Neutrophil (primary cell): ENCODE results near the gene REEP3.

Source experiments
- H3K27ac ChIP-seq: fragments of 200-600 bp; sonication (generic); 2 replicates; pipeline ENCODE4 v1.5.1; 2016; ENCODE audit warnings: mild to moderate bottlenecking, moderate library complexity
- H3K27me3 ChIP-seq: fragments of 200-600 bp; sonication (generic); 2 replicates; pipeline ENCODE4 v1.6.0; 2016; ENCODE audit warnings: mild to moderate bottlenecking
- H3K36me3 ChIP-seq: fragments of 200-600 bp; sonication (generic); 2 replicates; pipeline ENCODE4 v1.5.1; 2017
- H3K4me1 ChIP-seq, 2 experiments: fragments of 200-600 bp in 1 of 2; sonication (generic) in 1 of 2; 1 replicate in 1 of 2; 2 replicates in 1 of 2; pipeline versions ENCODE4 v1.5.1 to v1.6.1; 2013 to 2016; ENCODE audit warnings: low read depth in 1 of 2, low read length in 1 of 2, mild to moderate bottlenecking in 1 of 2, moderate library complexity in 1 of 2; ENCODE audit not compliant: control insufficient read depth in 1 of 2, insufficient read depth in 1 of 2
- H3K4me3 ChIP-seq, 2 experiments: fragments of 200-600 bp in 1 of 2; sonication (generic) in 1 of 2; 1 replicate in 1 of 2; 2 replicates in 1 of 2; pipeline ENCODE4 v1.5.1; 2013 to 2016; ENCODE audit warnings: low read depth in 1 of 2, low read length in 1 of 2, mild to moderate bottlenecking in 1 of 2, moderate library complexity in 1 of 2
- H3K9me3 ChIP-seq: fragments of 200-600 bp; sonication (generic); 2 replicates; pipeline ENCODE4 v1.5.1; 2016
- TF ChIP-seq, protein P1 (sequence below): fragments of 200-600 bp; sonication (generic); IDR thresholded peaks from 2 replicates; pipeline ENCODE4 v1.5.1; 2016; ENCODE audit warnings: antibody characterized with exemption

Gene REEP3

DNA sequence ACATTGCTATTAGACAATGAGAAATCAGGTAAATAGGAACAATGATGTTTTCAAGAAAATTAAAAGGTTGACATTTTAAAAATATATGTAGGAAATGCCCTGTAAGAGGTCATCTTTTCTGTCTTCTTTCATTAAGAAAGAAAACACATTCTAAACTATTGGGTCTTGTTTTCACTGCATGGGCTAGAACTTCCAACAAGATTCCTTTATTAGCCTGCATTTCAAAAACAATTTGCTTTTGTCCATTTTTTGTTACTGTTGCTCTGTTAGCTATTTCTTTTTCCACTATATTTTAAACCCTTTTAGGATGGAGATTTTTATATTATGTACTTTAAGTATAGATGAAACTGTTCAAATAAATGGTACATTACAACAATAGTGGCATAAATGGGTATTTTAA, 9.2 kb downstream of the REEP3 start:
- Histone ChIP-seq H3K27me3 (no peaks in the 10 kb centered on the region), H3K36me3 (no peaks in the 10 kb centered on the region), H3K9me3 (no peaks in the 10 kb centered on the region), H3K4me3 (no peak overlapping the region), H3K4me1 (no peaks in the 10 kb centered on the region), H3K27ac (no peak overlapping the region)
- TF ChIP-seq, protein P1, sequence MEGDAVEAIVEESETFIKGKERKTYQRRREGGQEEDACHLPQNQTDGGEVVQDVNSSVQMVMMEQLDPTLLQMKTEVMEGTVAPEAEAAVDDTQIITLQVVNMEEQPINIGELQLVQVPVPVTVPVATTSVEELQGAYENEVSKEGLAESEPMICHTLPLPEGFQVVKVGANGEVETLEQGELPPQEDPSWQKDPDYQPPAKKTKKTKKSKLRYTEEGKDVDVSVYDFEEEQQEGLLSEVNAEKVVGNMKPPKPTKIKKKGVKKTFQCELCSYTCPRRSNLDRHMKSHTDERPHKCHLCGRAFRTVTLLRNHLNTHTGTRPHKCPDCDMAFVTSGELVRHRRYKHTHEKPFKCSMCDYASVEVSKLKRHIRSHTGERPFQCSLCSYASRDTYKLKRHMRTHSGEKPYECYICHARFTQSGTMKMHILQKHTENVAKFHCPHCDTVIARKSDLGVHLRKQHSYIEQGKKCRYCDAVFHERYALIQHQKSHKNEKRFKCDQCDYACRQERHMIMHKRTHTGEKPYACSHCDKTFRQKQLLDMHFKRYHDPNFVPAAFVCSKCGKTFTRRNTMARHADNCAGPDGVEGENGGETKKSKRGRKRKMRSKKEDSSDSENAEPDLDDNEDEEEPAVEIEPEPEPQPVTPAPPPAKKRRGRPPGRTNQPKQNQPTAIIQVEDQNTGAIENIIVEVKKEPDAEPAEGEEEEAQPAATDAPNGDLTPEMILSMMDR, result no peak

DNA sequence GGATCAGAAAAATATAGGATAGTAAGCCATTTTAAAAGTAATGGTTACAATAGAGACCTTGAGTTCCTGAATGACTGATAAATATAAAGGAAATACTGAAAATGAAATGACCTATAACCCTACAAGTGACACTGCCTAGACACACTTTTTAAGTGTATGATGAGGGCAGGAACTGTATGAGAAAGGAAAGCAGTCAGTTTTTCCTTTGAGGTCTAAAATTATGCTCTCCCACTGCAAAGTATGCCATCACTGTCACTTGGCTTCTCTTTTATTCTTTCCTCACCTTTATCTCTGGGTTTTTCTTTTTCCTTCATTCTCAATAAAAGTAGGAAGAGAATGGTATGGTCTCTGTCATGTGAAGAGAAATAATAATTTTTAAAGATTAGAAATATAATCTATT, 13.5 kb downstream of the REEP3 start:
- TF ChIP-seq, protein P1, result no peak
- H3K4me1 ChIP-seq, result no peaks in the 10 kb centered on the region

DNA sequence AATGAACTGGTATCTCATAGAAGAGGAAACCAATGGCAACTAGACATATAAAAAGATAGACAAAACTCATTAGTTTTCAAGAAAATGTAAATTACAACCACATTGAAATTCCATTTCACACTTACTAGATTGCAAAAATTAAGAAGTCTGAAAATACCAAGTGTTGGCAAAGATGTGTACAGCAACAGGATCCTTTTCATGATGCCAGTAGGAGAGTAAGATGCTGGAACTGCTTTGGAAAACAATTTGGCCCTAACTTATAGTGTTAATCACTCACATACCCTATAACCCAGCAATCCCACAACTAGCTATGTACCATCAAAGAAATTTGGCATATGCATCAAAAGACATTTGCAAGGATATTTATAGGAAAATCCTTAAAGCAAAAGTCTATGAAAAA, 15.5 kb downstream of the REEP3 start:
- H3K9me3 ChIP-seq, result no peaks in the 10 kb centered on the region
- no peaks in the 10 kb centered on the region for H3K4me1 ChIP-seq
- H3K27ac ChIP-seq, result no peak overlapping the region
- H3K36me3 ChIP-seq, result no peaks in the 10 kb centered on the region
- no peaks in the 10 kb centered on the region for H3K27me3 ChIP-seq
- TF ChIP-seq, protein P1, result no peak
- H3K4me3 ChIP-seq, result no peak overlapping the region

More for the DNA sequence above, 13.5 kb downstream of the REEP3 start:
- Histone ChIP-seq H3K9me3 (no peaks in the 10 kb centered on the region), H3K27me3 (no peaks in the 10 kb centered on the region), H3K4me3 (no peak overlapping the region), H3K36me3 (no peaks in the 10 kb centered on the region), H3K27ac (no peak overlapping the region)

DNA sequence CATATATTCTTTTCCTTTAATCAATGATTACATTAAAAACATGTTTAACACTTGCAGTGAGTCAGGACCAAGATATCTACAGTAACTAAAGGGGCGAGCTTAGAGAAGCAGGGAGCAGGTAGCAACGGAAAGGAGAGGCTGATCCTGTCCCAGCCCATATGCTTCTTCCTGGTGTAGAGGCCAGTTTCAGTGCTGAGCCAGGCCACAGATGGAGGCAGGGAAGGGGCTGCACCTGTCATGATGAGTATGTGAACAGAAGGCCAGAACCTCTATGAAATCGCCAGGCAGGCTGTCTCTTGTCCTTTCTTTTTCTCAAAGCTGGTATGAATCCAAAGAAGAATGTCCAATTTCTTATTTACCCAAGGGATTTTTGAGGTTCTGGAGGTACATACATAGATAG, 16.3 kb downstream of the REEP3 start:
- Histone ChIP-seq H3K9me3 (no peaks in the 10 kb centered on the region), H3K36me3 (no peaks in the 10 kb centered on the region), H3K4me3 (no peak overlapping the region), H3K27me3 (no peaks in the 10 kb centered on the region), H3K4me1 (no peaks in the 10 kb centered on the region), H3K27ac (no peak overlapping the region)
- TF ChIP-seq, protein P1, result no peak

DNA sequence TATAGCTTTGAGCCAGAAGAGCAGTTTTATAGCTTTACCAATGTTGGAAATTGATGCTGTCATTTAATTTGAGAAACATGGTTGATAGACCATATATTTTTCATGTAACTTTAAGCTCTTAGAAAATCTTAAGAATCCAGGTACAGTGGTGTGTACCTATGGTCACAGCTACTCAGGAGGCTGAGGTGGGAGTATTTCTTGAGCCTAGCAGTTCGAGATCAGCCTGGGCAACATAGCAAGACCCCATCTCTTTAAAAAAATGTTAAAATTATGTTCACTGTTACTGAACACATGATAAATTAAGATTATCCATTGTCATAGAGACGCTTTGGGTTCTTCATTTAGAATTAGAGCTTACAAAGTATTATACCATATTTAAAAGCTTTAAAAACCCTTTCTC, 18.2 kb downstream of the REEP3 start:
- Histone ChIP-seq H3K27ac (no peak overlapping the region), H3K36me3 (no peaks in the 10 kb centered on the region), H3K27me3 (no peaks in the 10 kb centered on the region), H3K9me3 (no peaks in the 10 kb centered on the region), H3K4me3 (no peak overlapping the region), H3K4me1 (no peaks in the 10 kb centered on the region)
- TF ChIP-seq, protein P1, result no peak

DNA sequence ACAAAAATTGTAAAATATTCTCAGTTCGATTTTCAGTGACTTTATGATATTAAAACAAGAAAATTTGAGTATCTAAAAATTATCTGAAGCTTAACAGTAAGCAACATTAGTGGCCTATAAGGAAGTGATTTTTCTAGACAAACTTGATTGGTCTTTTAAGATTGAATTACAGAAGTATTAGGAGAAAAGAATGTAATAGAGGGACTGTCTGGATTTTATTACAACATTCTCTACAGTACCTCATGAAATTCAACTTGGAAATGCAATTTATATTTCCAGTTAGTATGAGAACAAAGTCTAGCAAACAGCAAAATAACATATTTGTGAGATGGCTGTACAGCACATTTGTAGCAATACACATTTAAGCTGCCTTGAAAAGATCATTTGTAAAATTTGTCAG, 18.8 kb downstream of the REEP3 start:
- TF ChIP-seq, protein P1, result no peak
- no peak overlapping the region for H3K4me3 ChIP-seq
- H3K36me3 ChIP-seq, result no peaks in the 10 kb centered on the region
- H3K4me1 ChIP-seq, result no peaks in the 10 kb centered on the region
- H3K9me3 ChIP-seq, result no peaks in the 10 kb centered on the region
- no peaks in the 10 kb centered on the region for H3K27me3 ChIP-seq
- H3K27ac ChIP-seq, result no peak overlapping the region
